ENCODE results near the gene ZNF500.

- no peak for TF ChIP-seq CTCF (IDR thresholded peaks at IDR 0.05; ENCODE audit: insufficient read depth, low read length, poor library complexity, severe bottlenecking)
- no peak for TF ChIP-seq EZH2phosphoT487 (conservative IDR thresholded peaks at IDR 0.05; ENCODE audit: low read length)
These were observed 11.3 kb downstream of the ZNF500 start for GRCh38 chr16:4755687-4756086.

All from SU-DHL-6 (cell line).